Measurements from ENCODE around the gene LAPTM4A. TPM values are rescaled to one million over a fixed set of nuclear protein-coding genes. Genes with fewer than 3 reads are reported as not detected.

LAPTM4A gene
- total RNA-seq, 1 donor from 2014 or later = 241 TPM

DNA sequence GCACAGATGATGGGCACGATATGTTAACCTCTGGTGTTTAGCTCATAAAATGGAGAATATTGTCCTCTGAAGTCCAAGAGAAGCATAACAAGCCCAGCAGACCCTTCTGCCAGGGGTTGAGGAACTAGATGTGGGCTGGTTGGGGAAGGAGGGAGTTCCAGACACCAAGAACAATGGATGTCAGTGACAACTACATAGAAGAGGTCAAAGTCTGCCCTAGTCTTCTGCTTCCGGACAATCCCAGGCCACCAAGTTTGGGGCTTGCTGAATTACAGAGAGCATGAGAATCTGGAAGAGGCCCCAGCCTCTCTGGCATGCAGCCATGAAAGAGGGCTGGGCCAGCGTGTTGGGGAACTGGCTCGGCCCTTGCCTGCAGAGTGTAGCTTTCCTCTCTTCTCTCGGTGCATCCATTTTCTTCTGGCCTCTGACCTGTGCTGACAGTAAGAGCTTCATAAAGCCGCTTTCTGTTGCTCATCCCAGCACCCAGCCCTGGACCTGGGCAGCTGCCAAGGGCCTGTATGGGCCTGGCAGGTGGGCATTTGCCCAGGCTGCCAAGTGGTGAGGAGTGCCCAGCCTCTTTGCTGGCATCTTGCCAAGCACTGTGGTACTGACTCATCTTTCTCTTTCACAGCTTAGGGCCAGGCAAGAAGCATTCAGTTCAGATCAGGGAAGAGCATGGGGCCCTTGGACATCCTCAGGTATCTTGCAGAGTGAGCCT, 14.6 kb upstream of the LAPTM4A start:
- Mint-ChIP-seq H3K27me3 (no peaks in the 10 kb centered on the region), H3K27ac (no peak overlapping the region), H3K4me3 (ENCODE audit: low read depth) (no peak overlapping the region), H3K4me1 (ENCODE audit: low read depth) (peaks cover 2% of the 10 kb centered on the region), H3K9me3 (ENCODE audit: low read depth) (peaks cover 4% of the 10 kb centered on the region), H3K36me3 (ENCODE audit: insufficient read depth) (no peaks in the 10 kb centered on the region)
- TF ChIP-seq, protein P1, sequence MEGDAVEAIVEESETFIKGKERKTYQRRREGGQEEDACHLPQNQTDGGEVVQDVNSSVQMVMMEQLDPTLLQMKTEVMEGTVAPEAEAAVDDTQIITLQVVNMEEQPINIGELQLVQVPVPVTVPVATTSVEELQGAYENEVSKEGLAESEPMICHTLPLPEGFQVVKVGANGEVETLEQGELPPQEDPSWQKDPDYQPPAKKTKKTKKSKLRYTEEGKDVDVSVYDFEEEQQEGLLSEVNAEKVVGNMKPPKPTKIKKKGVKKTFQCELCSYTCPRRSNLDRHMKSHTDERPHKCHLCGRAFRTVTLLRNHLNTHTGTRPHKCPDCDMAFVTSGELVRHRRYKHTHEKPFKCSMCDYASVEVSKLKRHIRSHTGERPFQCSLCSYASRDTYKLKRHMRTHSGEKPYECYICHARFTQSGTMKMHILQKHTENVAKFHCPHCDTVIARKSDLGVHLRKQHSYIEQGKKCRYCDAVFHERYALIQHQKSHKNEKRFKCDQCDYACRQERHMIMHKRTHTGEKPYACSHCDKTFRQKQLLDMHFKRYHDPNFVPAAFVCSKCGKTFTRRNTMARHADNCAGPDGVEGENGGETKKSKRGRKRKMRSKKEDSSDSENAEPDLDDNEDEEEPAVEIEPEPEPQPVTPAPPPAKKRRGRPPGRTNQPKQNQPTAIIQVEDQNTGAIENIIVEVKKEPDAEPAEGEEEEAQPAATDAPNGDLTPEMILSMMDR (IDR thresholded peaks at IDR 0.05; ENCODE audit: unreplicated experiment) = no peak
- no peak for DNase-seq (ENCODE audit: low spot score, unreplicated experiment)

DNA sequence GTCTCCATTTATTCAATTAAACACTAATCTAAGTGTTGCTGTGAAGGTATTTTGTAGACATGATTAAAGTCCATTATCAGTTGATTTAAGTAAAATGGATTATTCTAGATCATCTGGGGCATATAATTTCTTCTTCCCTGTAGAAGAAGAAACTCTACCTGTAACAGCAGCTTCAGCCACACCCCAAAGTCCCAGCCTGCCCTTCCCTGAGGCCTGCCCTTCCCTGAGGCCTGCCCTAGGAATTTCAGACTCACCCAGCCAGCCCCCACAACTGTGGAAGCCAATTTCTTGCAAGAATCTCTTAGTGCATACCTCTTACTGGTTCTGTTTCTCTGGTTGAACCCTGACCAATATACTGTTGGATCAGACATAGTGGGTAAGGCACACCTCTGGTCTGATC, 13.4 kb upstream of the LAPTM4A start:
- no peak for DNase-seq (ENCODE audit: low spot score, unreplicated experiment)
- Mint-ChIP-seq H3K4me3 (ENCODE audit: low read depth) (no peak overlapping the region), H3K9me3 (ENCODE audit: low read depth) (peaks cover 4% of the 10 kb centered on the region), H3K27me3 (no peaks in the 10 kb centered on the region), H3K4me1 (ENCODE audit: low read depth) (peaks cover 2% of the 10 kb centered on the region), H3K27ac (no peak overlapping the region), H3K36me3 (ENCODE audit: insufficient read depth) (no peaks in the 10 kb centered on the region)
- TF ChIP-seq, protein P1 (IDR thresholded peaks at IDR 0.05; ENCODE audit: unreplicated experiment) = no peak

DNA sequence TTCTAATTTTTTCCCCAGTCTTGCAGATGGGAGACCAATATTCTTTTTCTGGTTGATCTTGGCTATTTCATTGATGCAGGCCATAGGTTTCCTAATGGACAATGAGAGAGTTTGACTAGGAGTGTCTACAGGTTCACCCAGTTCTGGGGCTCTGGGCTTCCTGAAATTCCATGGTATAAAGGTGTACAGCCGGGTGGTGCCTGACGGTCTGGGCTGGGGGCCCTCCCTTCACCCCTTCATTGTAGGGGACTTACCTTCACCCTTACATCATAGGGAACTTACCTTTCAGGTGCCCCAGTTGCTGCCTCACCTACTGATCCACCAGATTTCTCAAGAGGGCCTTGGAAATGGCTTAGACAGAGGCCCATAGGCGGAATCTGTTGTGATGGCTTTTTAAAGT, 13.0 kb upstream of the LAPTM4A start:
- H3K9me3 Mint-ChIP-seq (ENCODE audit: low read depth) = peaks cover 4% of the 10 kb centered on the region
- no peaks in the 10 kb centered on the region for H3K27me3 Mint-ChIP-seq
- no peaks in the 10 kb centered on the region for H3K36me3 Mint-ChIP-seq (ENCODE audit: insufficient read depth)
- TF ChIP-seq, protein P1 (IDR thresholded peaks at IDR 0.05; ENCODE audit: unreplicated experiment) = no peak
- H3K4me3 Mint-ChIP-seq (ENCODE audit: low read depth) = no peak overlapping the region
- H3K27ac Mint-ChIP-seq = no peak overlapping the region
- DNase-seq (ENCODE audit: low spot score, unreplicated experiment) = no peak
- H3K4me1 Mint-ChIP-seq (ENCODE audit: low read depth) = peaks cover 2% of the 10 kb centered on the region

DNA sequence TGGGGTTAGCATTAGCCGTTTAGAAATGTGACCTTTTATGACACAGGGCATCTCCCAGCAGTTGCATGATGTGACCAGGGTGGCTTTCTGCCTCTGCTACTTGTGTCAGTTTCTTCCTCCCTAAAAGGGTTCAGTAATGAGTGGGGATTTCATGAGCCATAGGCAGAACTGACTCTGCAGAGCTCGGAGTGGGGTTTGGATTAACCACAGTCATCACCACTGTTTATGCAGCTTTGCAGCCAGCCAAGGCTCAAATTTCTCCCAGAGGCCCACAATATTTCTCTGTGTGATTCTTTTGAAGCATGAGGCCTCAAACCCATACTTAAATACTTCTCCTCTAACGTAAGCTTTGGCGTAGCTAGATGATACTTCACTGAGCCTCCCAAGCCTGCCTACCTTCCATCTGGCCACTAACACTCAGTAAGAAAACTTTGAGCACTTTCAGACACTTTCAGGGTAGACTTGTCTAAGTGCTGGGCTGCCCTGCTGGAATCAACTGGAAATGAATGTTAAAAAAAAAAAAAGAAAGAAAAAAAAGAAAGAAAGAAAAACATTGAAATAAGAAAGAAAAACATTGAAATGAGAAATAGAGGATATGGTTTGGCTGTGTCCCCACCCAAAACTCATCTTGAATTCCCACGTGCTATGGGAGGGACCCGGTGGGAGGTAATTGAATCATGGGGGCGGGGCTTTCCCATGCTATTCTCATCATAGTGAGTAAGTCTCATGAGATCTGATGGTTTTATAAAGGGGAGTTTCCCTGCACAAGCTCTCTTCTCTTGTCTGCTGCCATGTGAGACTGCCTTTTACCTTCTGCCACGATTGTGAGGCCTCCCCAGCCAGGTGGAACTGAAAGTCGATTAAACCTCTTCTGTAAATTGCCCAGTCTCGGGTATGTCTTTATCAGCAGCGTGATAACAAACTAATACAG, 11.5 kb upstream of the LAPTM4A start:
- H3K4me3 Mint-ChIP-seq (ENCODE audit: low read depth) = no peak overlapping the region
- TF ChIP-seq, protein P1 (IDR thresholded peaks at IDR 0.05; ENCODE audit: unreplicated experiment) = no peak
- no peaks in the 10 kb centered on the region for H3K36me3 Mint-ChIP-seq (ENCODE audit: insufficient read depth)
- peaks cover 2% of the 10 kb centered on the region for H3K4me1 Mint-ChIP-seq (ENCODE audit: low read depth)
- H3K27me3 Mint-ChIP-seq = no peaks in the 10 kb centered on the region
- DNase-seq (ENCODE audit: low spot score, unreplicated experiment) = no peak
- peaks cover 4% of the 10 kb centered on the region for H3K9me3 Mint-ChIP-seq (ENCODE audit: low read depth)
- peak overlapping the region; percentile 75 for H3K27ac Mint-ChIP-seq

DNA sequence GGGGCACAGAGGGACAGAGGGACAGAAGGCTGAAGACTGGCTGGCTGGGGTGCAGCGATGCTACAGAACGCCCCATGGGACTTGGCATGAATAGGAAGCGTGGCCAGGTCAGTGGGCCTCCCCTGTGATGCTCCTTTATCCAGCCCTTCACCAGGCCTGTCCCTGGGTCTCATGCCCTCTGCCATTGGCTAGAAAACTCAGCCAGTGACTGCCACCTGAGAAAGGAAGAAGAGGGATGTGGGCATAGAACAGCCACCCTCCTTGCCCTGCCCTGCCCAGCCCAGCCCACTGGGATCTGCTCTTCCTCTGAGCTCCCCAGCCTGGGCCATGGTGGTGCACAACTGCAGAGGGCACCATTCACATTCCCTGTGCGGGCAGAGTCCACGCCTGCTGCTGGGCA, 10.5 kb upstream of the LAPTM4A start:
- no peaks in the 10 kb centered on the region for H3K27me3 Mint-ChIP-seq
- no peak for DNase-seq (ENCODE audit: low spot score, unreplicated experiment)
- H3K4me1 Mint-ChIP-seq (ENCODE audit: low read depth) = peaks cover 2% of the 10 kb centered on the region
- no peaks in the 10 kb centered on the region for H3K9me3 Mint-ChIP-seq (ENCODE audit: low read depth)
- H3K27ac Mint-ChIP-seq = no peak overlapping the region
- TF ChIP-seq, protein P1 (IDR thresholded peaks at IDR 0.05; ENCODE audit: unreplicated experiment) = no peak
- no peak overlapping the region for H3K4me3 Mint-ChIP-seq (ENCODE audit: low read depth)
- H3K36me3 Mint-ChIP-seq (ENCODE audit: insufficient read depth) = no peaks in the 10 kb centered on the region
